ENCODE measurements around the gene ZBBX.

- TF ChIP-seq POLR2A (IDR thresholded peaks at IDR 0.05) = no peak
- TF ChIP-seq CTCF (IDR thresholded peaks at IDR 0.05) = no peak
Observed at GRCh38 chr3:167225821-167226220, 154.3 kb downstream of the ZBBX start.

Data from vagina (tissue), 2 donors.